Subcutaneous adipose tissue (tissue), 4 donors: ENCODE results near the gene NRP2. TPM values are rescaled to one million over a fixed set of nuclear protein-coding genes. Genes with fewer than 3 reads are reported as not detected.

Source experiments
- total RNA-seq, 4 donors: library from RNA; depleted of rRNA; stranded (reverse); fragments of >200 nt; gene quantifications; one replicate each; pipeline ENCODE4 v1.1.0, GENCODE V29; 2016
- TF ChIP-seq, protein P1 (sequence below): fragments of 450-650 bp; IDR thresholded peaks from one replicate; pipeline ENCODE4 v1.5.1; 2016; ENCODE audit warnings: low read depth, mild to moderate bottlenecking, control low read depth, antibody characterized with exemption, moderate library complexity

The NRP2 gene
- total RNA-seq, 4 donors from 2014 or later = 29.2 to 70.9 (median 56.1) TPM

DNA sequence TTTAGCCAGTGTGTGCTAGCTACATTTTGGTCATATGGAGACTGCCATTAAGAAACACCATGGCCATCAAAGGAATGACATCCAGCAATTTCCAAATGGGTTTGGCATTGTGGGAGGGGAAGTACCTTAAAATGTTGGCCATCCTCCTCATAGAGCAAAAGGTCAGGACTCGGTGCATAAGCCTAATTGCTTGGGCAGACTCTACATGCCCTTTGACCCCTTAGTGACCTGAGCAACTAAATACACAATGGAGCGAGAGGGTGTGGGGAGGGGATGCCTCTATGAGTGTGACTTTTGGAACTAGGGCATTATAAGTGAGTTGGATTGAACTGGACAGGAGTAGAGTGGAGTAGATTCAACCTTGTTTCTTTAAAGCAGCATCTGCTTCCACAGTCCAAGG lies 44.9 kb downstream of the NRP2 start:
- TF ChIP-seq, protein P1, sequence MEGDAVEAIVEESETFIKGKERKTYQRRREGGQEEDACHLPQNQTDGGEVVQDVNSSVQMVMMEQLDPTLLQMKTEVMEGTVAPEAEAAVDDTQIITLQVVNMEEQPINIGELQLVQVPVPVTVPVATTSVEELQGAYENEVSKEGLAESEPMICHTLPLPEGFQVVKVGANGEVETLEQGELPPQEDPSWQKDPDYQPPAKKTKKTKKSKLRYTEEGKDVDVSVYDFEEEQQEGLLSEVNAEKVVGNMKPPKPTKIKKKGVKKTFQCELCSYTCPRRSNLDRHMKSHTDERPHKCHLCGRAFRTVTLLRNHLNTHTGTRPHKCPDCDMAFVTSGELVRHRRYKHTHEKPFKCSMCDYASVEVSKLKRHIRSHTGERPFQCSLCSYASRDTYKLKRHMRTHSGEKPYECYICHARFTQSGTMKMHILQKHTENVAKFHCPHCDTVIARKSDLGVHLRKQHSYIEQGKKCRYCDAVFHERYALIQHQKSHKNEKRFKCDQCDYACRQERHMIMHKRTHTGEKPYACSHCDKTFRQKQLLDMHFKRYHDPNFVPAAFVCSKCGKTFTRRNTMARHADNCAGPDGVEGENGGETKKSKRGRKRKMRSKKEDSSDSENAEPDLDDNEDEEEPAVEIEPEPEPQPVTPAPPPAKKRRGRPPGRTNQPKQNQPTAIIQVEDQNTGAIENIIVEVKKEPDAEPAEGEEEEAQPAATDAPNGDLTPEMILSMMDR = no peak

DNA sequence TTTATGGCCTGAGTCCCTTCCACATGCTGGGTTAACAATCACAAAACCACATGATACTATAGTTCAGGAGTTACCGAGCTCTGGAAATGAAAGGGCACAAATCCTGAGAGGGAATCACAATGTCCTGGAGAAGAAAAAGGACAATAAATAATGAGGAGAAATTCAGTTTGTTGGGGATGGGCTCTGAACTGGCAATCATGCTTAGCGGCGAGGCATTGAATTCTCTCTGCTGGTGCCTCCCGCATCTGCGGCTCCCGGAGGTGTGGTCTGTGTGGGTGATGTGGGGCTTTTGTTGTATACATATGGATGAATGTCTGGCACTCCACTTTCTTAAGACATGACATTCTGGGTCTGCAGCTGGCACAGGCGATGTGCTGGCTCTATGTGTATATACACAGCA lies 46.1 kb downstream of the NRP2 start:
- TF ChIP-seq, protein P1 = no peak

DNA sequence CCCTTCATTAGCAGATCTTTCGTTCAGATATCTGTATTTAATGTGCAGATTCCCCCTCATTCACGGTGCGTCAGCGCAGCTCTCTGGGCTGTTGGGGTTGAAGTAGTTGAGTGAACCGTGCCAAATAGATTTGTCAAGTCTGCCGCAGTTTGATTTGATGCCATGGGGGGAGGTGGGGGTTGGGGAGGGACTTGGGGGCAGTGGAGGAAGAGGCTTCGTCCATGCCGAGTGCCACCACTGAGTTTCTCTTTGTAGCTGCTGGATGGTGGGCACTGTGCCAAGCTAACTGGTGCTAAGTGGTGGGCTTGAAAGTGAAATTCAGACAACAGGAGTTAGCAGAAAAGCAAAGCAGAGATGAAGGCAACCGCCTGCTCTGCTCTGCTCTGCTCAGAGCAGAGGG lies 47.9 kb downstream of the NRP2 start:
- TF ChIP-seq, protein P1 = no peak

DNA sequence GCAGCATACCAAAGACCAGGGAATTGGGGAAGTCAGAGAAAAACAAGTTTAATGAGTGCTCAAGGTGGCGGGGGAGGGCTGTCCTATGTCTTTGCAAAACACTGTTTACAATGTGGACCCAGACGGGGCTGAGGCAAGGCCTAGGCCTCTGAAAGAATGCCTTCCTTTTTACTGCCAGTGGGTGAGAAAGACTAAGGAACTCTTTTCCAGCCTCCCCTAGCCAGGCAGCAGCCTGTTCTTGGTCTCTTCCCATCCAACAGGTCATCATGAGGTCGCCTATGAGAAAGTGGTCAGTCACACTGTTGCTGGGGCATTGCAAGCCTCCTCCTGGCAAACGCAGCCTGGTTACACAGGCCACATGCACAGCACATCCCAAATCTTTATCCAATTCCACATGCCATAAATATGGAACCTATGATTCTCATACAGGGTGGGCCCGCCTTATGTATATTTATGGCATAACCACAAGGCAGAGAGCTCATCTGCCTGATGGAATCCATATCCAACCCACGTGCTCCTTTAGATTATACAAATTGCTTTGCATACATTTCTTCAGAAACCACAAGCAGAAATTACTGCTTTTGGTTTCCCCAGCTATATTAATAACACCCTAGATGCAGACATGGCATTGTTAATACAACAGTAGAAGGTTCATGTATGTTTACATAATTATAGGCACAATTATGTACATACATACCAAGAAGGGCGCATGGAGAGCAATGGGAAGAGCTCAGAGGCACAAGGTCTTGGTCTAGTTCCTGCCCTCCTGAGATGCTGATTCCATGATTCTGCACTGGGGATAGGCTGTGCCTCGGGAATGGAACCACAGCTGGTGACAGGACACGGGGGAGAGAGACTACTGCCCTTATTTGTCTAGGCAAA lies 48.6 kb downstream of the NRP2 start:
- TF ChIP-seq, protein P1 = no peak

DNA sequence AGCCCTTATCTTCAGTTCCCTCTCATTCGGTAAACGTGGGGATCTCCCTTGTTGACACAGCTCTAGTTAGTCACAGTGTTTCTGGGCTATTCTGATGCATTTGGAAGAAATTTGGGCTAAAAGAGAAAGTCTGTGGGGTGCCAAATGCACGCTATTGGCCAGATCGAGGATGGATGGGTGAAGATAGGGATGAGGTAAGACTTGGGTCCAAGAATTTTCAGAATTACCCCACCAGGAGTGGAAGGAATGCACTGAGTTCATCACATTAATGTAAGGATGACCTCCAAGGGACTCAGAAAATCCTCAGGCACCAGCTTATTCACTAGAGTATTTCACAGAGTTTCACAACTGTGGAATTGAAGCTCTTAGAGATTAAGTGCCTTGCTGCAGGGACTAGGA lies 49.3 kb downstream of the NRP2 start:
- TF ChIP-seq, protein P1 = no peak

DNA sequence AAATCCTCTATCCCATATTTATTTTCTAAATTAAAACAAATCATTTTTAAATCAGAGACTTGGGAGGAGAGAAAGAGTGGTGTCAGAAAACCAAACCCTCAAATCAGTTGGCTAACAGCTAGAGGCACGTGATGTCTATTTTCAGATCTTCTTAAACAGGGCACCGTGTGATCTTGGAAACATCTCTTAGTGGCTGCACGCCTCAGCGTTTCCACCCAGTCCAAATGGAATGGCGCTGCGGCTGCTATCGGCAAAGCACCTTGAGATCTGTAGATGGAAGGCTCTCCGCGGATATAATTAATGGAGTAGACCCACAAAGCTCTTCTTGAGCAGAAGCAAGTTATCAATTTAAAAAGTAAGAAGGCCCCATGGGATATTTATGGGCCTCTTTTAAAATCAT lies 50.0 kb downstream of the NRP2 start:
- TF ChIP-seq, protein P1 = no peak

DNA sequence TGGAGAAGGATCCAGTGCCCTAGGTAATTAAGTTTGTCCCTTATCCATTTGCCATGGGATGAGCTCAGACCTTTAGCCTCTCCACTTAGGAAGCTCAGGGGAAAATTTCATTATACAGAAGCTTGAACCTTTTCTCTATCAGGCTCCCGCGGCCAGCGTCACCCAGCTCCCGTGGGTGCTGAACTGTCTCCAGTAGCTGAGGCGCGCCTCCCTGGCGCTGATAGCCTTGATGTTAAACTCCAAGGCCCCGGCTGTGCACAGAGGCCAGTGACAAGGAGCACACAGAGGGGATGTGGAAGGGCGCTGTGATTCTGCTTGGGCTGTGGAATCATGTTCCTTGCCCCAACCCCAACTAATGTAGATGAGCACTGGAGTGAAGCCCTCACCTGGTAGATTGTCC lies 50.8 kb downstream of the NRP2 start:
- TF ChIP-seq, protein P1 = no peak
